Fibroblast of lung (primary cell): ENCODE measurements around the gene SH2B3.

Experiments used
- EZH2 ChIP-seq: IDR thresholded peaks from 2 replicates; pipeline ENCODE4 v1.5.1; 2012; ENCODE audit warnings: low read length, control low read depth, mild to moderate bottlenecking; ENCODE audit errors: missing control alignments
- TF ChIP-seq, protein P1 (sequence below), 2 donors: IDR thresholded peaks in 1 of 2; conservative IDR thresholded peaks in 1 of 2; 1 replicate in 1 of 2; 2 replicates in 1 of 2; pipeline ENCODE4 v1.5.1; 2011 to 2012; ENCODE audit warnings: low read length in 2 of 2, control low read depth in 1 of 2, inconsistent platforms in 1 of 2, low read depth in 1 of 2, mild to moderate bottlenecking in 1 of 2

DNA sequence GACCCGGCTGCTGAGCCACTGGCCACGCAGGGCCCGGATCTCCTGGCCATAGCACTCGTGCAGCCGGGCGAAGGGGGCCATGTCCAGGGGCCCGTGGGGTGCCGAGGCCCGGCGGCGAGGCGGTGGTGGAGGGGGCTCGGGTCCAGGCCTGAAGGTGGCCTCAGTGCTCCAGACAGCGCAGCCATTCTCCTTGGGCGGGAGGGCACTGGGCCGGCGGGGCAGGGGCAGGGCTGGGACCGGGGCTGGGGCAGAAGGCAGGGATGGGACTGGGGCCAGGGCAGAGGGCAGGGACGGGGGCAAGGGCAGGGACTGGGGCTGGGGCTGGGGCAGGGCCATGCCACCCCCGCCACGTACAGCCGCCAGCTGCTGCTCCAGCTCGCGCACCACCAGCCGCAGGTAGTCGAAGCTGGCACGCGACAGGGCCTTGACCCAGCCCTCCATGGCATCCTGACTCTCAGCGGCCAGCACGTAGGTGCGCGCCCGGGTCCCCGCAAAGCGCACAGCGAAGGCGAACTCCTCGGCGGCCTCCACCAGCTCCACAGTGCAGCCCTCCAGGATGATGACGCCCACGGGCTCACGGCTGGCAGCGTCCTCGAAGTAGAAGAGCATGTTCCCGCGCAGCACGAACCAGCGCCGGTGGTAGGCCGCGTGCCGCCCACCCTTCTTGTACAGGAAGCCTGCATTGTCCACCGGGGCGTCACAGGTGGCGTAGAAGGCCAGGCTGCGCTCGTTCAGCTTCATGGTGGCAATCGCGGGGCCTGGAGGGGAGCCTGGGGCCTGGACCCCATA lies 42.8 kb upstream of the SH2B3 start:
- TF ChIP-seq, protein P1, sequence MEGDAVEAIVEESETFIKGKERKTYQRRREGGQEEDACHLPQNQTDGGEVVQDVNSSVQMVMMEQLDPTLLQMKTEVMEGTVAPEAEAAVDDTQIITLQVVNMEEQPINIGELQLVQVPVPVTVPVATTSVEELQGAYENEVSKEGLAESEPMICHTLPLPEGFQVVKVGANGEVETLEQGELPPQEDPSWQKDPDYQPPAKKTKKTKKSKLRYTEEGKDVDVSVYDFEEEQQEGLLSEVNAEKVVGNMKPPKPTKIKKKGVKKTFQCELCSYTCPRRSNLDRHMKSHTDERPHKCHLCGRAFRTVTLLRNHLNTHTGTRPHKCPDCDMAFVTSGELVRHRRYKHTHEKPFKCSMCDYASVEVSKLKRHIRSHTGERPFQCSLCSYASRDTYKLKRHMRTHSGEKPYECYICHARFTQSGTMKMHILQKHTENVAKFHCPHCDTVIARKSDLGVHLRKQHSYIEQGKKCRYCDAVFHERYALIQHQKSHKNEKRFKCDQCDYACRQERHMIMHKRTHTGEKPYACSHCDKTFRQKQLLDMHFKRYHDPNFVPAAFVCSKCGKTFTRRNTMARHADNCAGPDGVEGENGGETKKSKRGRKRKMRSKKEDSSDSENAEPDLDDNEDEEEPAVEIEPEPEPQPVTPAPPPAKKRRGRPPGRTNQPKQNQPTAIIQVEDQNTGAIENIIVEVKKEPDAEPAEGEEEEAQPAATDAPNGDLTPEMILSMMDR (conservative IDR thresholded peaks at IDR 0.05 in 1 of 2, IDR thresholded peaks at IDR 0.05 in 1 of 2; ENCODE audit: low read depth in 1 of 2, low read length in 2 of 2), result no peak
- TF ChIP-seq EZH2, result no peak
